Fibroblast of skin of back (primary cell): ENCODE results near the gene MSN. TPM values are rescaled to one million over a fixed set of nuclear protein-coding genes. Genes with fewer than 3 reads are reported as not detected.
A peak's percentile ranks its signal among the peaks of the same experiment; 100 is the strongest.
"Not testable (repeated sequence)": the region's sequence is repeated elsewhere in the genome, so short reads cannot be mapped to it uniquely, and the experiment has no call there.

Source experiments
- DNase-seq: peaks from one replicate; pipeline ENCODE4 v3.0.0-alpha.2; 2013
- polyA plus RNA-seq, 2 experiments: library from polyadenylated mRNA; unstranded; fragments of 120-200 nt; gene quantifications; one replicate each; pipeline ENCODE4 v1.2.1, GENCODE V29; 2013; ENCODE audit not compliant: insufficient read length in 2 of 2

MSN gene
- 739 TPM for polyA plus RNA-seq (2013, experiment 1 of 2; ENCODE audit: insufficient read length)
- 616 TPM for polyA plus RNA-seq (2013, experiment 2 of 2; ENCODE audit: insufficient read length)

DNA sequence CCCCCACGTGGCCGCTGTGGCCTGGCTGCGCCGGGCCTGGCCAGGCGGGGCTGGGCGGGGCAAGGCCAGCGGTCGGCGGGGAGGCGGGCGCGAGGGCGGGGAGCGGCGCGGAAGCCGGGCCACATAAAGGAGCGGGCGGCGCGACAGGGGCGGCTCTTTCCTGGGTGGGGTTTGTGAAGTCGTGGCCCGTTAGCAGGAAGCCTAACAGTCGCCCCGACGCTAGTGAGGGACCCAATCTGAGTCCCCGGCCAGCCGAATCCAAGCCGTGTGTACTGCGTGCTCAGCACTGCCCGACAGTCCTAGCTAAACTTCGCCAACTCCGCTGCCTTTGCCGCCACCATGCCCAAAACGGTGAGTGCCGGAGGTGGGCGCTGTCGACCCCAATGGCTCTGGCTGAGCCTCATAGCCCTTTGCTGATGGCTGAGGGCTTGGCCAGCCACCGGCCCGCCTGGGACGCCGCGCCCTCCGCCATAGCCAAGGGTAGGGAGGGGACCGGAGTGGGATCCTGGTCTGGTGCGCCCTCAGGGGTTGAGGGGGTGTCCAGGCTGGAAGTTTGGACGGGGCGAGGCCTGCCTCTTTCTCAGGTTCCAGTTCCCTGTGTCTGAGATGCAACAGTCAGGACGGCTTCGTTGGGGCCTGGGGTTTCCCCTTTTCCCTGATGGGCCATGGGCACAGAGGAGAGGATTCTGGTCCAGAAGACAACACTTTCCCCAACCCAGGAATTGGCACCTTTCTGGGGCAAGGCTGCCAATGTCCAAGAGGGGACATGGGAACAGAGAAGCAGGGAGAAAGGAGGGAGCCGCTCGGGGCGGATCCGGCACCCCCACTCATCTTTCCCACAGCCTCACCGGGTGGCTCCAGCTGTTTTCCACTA, at the start of gene MSN:
TSS of gene MSN (plus strand) at position 152 of the 874 bp plus-strand sequence. CDS start at position 340, 188 bp downstream.
- peak; percentile 73 for DNase-seq

DNA sequence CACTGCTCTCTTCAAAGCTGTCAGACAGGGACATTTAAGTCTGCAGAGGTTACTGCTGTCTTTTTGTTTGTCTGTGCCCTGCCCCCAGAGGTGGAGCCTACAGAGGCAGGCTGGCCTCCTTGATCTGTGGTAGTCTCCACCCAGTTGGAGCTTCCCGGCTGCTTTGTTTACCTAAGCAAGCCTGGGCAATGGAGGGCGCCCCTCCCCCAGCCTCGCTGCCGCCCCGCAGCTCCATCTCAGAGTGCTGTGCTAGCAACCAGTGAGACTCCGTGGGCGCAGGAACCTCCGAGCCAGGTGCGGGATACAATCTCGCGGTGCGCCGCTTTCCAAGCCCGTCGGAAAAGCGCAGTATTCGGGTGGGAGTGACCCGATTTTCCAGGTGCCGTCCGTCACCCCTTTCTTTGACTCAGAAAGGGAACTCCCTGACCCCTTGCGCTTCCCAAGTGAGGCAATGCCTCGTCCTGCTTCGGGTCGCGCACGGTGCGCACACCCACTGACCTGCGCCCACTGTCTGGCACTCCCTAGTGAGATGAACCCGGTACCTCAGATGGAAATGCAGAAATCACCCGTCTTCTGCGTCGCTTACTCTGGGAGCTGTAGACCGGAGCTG, 47.3 kb upstream of the MSN start:
- DNase-seq = not testable (repeated sequence)

DNA sequence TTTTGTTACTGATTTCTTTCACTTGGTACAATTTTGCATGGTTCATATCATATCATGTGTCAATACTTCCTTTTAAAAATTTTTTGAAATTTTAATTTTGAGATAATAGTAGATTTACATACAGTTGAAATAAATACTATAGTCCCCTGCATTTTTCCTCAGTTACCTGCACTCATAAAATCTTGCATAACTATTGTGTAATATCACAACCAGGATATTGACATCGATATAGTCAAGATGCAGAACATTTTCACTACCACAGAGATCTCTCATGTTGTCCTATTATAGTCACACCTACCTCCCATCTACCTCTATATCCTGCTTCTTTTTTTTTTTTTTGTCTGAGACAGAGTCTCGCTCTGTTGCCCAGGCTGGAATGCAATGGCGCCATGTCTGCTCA, 36.7 kb upstream of the MSN start:
- no peak for DNase-seq

DNA sequence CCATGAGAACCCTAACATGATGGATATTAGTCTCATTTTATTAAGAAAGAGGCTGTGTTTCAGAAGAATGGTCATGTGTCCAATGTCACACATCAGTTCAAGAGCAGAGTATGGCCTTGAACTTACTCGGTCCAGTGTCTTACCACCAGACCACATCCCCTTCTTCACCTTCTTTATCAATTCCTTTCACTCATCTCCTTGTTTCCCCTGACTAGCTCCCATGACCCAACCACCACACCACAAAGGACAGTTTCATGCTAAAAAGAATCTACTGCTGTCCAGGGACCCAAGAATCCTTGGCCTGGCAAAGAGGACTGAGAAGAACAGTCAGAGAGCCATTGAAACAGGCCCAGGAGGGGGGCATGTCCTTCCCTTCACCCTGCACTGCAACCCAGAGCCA, 33.6 kb upstream of the MSN start:
- no peak for DNase-seq

DNA sequence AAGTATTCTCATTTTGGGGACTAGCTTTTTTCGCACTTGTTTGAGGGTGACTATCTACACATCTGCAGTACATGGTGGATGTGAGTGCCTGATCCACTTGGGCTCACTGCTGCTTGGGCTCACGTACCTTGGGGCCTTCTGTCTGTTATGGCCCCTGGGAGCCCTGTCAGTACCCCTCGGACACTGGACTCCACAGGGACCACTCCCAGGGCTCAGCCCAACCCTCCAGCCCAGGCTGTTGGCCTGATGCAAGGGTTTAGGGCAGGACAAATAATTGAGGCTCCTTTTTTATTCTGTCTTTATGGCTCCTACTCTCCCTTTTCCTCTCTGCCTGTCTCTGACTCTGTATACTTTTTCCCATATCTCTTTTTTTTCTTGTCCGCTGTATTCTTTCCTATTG, 32.7 kb upstream of the MSN start:
- no peak for DNase-seq

DNA sequence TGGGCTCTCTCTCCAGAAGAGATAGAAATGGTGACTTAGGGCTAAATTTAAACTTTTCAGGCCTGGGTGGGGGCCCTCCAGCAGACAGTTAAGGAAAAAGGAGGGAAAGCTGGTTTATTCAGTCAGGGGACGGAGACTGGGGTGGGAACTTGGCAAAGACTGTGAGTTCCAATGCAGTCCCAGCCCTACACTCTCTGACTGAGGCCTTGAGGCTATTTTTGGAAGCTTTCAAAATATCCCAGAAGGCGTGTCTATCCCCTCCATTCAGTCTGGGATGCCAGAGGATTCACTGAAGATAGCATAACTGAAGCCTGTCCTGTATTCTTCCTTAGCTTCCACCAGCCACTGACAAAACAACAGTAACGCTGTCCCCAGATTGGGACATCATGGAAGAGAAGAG, 32.1 kb upstream of the MSN start:
- DNase-seq = peak; percentile 80

DNA sequence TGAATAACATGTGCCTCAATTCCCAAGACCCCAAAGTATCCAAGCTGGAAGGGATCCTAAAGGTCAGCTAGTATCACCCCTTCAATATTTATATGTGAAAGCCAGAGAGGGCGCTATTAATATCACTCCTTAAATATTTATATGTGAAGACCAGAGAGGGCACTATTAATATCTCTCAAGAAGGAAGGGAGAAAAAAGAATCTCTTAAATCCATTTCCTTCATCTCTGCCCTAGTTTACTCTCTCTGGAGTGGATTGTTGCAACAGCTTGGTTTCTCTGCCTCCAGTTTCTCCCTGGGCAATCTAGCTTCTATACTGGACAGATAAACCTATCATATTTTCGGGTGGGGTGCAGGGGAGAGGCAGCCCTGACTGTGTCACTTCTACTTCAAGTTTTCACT, 31.6 kb upstream of the MSN start:
- DNase-seq = no peak

DNA sequence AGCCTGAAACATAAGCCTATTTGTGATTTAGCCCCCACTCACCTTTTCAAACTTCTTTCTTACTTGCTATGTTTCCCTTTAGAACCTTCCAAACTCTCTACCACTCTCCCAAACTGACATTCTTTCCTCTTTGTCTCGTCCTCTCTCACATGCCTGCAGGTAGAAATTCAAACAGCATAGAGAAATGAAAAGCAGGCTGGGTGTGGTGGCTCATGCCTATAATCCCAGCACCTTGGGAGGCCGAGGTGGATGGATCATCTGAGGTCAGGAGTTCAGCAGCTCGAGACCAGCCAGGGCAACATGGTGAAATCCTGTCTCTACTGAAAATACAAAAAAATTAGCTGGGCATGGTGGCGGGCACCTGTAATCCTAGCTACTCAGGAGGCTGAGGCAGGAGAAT, 31.2 kb upstream of the MSN start:
- not testable (repeated sequence) for DNase-seq

DNA sequence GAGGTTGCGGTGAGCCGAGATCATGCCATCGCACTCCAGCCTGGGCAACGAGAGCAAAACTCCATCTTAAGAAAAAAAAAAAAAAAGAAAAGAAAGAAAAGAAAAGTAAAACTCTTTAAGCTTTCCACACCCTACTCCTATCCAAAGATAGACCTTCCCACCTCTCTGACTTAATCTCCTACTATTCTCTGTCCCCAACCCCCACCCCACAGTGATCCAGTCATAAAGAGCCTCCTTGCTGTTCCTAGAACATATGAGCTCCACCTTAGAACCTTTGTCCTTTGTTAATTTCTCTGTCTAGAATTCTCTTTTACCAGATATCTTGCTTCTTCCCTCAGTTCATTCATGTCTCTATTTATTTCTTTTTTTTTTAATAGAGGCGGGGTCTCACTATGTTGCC, 30.1 kb upstream of the MSN start:
- no peak for DNase-seq

DNA sequence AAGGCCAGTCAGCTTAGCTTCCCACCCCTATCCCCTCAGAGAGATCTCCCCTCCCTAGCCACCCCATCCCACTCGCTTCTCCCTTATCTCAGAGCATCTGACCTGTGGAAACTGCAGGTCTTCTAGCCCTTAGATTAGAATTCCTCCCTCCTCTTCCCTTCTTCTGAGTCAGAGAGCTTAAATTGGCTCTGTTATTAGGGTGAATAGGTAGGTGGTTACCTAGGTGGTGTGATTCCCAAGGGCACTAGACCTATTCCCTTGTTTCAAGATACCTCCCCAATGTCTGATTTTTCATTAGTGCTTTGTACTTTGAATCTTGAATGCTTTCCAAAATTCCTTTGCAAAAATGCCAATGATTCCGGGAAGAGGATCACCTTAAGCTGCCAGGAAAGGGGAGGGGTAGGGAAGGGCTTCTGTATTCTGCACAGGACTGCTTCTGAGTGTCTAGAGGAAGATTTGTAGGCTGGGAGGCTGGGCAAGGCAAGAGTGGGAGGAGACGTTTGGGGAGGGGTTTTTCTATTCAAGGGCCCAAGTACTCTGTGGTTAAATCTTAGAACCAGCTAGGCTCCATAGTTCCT, 24.5 kb upstream of the MSN start:
- DNase-seq = no peak

DNA sequence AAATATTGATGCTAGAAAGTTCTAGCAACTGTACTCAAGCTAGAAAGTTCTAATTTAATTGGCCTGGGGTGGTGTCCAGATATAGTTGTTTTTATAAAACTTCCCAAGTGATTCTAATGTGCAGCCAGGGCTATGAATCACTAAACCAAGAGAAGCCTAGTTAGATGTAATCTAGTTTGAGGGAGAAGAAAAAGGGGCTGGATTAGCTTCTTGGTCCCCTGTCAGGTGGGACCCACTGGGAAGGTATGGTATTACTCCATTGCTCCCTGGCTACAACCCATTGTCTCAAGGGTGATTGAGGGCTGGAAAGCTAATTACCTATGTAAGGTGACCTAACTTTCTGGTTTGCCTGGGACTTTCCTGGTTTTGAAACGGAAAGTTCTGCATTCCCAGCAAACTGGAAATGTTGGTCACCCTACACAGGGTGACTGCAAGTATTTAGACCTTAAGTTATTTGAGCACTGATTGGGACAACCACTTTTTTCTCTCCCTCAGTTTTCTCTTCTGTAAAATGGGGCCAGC, 23.9 kb upstream of the MSN start:
- DNase-seq = peak; percentile 37

DNA sequence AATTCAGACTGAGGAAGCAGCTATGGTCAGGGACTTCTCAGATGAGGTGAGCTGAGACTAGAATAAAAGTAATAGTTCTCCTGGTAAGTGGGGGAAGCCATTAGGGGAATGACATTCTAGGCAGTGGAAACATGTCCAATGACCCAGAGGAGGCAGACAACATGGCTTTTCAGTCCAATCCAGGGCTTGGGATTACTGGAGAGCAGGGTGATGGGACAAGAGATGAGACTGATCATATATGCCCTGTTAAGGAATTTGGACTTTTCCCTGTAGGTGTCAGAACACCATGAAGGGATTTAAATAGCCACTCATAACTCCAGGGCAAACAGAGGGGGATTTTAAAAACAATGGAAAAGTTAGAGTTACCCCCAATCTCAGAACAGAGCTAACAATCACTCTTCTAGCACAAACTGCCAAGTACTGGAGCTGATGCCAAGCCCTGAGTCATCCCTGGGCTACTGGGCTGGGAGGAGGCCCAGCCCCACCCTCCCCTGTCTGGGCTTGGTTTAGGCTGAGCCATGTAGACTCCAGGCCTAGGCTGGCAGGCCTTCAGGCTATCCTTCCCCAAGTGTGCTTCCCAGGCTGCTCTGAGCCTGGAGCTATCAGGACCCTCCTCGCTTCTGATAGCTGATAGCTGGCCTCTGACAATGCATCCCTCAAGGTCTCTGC, 22.7 kb upstream of the MSN start:
- peak; percentile 85 for DNase-seq

DNA sequence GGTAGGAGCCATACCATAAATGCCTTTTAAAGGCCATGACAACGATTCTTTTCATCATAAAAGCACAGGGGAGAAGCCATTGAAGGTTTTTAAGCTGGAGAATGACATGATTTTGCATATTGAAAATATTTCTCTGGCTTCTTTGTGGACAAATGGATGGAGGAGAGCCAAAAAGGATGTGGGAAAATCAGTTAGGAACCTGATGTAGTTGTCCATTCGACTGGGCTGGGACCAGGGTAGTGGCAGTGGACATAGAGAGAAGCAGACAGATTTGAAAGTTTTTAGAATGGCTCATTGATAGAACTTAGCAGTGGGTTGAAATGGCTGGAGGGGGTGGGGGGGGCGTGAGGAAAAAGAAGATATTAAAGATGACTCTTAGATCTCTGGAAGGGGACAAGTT, 19.7 kb upstream of the MSN start:
- DNase-seq = peak; percentile 21

DNA sequence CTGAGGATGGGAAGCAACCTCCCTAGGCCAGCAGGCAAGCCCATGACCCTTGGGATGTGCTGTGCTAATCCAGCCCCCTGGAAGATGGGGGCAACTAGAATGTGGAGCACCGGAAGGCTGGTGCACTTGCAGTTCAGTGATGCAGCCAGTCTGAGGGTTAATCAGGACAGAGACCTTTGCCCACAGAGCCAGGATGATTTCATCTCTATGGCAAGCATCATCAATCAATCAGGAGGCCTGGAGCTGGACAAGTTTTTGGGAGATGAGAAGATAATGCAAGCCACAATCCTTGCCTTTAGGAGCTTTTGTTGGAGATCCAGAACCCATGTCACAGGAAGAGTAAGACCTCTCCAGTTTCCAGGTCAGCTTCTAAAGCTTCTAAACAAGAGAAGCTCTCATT, 15.4 kb upstream of the MSN start:
- no peak for DNase-seq

DNA sequence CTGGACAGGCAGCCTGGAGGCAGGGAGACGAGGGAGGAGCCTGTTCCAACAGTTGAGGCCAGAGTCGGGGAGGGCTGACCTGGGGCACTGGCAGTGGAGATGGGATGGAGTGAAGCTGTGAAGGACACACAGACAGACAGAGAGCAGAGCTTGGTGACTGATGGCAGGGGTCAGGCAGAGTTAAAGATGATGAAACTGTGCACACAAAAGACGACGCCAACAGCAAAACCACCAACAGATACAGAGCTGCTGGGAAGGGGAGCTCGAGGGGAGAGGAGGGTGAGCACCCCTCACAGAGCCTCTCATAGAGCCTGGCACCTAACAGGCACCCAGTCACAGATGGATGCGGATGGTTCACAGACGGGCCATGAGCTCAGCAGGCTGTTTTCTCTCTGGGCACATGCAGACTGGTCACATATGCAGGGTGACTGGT, 10.4 kb upstream of the MSN start:
- DNase-seq = not testable (repeated sequence)

DNA sequence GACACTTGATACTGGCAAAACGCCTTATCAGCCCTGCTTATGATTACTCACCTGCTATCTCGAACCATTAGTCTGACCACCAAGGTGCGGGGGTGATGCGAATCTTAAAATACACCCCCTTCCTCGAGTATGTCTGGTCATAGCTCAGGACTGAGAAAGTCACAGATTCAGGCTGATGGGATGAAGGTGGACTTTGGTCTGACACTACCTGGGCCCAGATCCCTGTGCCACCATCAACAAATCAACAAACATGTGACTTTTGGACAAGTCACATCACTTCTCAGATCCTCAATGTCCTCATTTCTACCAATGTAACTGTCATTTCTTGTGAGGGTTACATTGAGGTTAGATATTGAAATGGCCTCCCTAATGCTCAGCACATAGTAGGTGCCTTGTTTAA, 9.8 kb upstream of the MSN start:
- DNase-seq = no peak

DNA sequence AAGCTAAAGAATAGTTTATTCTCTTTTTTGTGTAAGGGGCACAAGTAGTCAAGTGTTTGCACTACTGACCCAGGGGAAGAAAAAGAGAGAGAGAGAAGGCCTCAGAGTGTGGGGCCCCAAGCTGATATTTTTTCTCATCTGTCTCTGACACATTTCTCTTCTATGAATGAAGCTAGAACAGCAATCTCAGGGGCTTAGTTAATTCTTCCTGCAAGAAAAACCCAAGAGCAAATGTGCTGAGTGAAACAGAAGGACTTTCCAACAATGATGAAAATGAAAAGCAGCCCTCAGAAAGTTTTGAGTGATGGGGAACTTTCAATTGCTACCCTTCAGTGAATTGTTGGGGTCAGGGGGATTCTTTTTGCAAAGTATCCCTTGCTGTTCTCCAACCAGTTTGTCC, 9.2 kb upstream of the MSN start:
- DNase-seq = no peak

DNA sequence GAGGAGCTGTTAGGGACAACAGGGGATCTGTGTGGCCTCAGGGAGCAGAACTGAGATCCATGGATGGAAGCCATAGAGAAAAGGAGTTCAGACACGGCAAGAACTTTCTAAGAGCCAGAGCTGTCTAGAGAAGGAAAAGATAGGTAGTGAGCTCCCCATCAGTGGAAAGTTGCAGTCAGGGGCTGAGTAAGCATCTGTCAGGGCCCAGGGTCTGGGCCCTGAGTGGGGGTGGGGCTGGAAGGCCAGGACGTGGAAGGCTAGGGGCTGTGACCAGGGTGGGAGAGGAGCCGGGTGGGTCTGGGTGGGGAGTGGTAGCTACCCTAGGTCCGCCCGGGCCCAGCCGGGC, 324 bp upstream of the MSN start:
- DNase-seq = no peak

DNA sequence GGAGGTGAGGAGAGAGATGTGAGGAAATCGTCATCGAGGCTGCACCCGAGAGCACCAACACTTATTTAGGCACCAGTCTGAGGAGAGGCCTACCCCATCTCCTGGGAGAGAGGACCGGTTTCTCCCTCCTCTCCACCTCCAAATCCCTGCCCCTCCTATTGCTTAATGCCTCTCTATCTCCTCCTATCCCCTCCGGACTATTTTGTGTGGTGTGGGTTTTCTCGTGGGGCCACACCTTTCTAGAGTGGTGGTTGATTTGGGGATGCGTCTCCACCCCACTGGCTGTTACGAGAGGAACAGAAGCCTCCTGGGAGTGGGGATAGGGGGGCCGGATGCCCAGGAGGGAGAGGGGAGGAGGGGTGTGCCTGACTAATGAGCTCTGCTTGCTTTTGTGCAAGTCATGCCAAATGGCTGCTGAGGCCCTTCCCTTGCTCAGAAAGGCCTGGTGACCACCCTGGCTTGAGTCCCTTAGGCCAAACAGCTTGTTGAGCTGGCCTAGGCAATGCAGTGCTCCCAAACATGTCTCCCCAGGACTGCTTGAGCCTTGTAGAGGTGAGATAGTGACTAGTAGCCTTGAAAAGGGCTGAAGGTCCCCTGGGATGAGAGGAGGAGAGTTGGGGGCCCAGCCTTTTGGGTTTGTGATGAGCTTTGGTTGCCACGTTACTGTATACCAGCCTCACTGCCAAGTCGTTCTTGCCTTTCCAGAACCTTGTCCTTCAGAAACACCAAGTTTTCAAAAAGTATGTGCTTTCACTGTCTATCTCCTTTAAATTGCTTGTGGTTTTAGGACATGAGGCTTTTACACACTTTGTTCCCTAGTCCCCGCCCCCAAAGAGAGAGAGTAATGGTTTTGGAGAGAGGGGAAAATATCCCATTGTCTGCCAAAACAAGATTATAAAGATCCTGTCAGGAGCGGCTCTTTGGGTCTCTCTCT, 1.2 kb downstream of the MSN start:
- DNase-seq = peak; percentile 88

DNA sequence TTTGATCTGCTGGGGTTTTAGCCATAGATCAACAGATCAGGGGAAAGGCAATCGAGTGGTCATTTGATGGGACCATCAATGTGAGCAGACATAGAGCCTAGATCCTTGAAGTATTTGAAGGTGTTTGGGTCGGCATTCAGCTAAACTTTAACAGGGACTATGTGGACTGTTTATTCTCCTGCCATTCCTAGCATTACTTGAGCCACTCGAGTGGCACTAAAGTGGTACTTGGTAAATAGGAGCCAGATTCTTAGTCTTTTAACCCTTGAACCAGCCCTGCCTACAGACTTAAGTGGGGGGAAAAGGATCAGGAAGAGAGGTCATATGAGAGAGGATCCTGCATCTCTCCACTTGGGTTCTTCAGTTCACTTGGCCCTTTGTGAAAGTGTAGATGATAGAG, 3.8 kb downstream of the MSN start:
- no peak for DNase-seq

DNA sequence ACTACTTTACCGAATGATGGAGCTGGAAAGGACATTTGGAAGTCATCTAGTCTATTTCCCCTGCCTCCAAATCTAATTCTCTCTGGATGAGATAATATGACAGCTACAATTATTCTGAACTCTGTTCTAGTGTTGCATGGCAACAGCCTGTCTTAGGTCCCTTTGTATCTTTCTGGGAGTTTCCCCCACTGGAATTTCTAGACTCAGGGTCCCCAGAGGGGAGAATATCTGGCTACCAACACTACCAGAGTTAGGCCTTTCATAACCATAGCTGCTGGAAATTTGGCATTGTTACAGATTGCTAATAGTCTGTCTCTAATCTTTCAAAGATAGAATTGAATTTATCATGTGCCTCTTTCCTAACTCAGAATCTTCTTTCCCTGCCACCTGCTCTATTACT, 4.5 kb downstream of the MSN start:
- peak; percentile 37 for DNase-seq

DNA sequence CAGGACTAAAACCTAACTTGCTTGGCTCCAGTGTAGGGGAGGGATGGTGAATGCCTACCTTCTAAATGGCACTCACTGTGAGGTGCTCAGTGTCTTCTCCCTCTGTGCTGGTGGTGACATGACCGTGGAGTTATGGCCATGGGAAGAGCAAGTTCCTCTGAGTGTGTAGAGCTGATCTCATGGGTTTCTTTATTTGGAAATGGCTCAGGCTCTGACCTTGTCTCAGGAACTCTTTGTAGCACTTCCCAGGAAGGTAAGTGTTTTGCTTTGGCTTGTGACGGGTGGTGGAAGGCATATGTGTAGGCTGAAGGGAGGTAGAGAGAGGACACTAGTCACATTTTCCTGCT, 6.4 kb downstream of the MSN start:
- no peak for DNase-seq
